ENCODE measurements around the gene FBXL16. TPM values are rescaled to one million over a fixed set of nuclear protein-coding genes. Genes with fewer than 3 reads are reported as not detected.

The FBXL16 gene
- total and polyA plus RNA-seq, 11 donors = 0.03 to 1.00 (median 0.59) TPM; not detected in 6

DNA sequence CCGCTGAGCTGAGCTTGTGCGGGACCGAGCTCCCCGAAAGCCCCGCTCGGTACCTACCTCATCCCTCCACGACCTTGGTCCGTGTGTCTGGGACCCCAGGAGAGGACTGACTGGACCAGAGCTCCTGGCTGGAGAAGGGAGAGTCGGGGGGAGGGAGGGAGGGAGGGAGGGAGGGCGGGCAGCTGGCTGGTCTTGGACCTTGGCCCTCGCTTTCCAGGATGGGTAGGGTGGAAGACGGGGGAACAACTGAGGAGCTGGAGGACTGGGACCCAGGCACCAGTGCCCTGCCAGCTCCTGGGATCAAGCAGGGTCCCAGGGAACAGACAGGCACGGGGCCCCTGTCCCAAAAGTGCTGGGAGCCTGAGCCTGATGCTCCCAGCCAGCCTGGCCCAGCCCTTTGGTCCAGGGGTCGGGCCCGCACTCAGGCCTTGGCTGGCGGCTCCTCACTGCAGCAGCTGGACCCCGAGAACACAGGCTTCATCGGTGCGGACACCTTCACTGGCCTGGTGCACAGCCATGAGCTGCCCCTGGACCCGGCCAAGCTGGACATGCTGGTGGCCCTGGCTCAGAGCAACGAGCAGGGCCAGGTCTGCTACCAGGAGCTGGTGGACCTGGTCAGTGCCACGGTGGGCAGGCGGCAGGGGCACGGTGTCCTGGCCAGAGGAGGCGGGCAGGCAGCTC lies 29.6 kb downstream of the FBXL16 start:
- Histone ChIP-seq H3K4me3 (peak overlapping the region in 10 of 12 donors; percentile 30 to 57 (median 44)), H3K4me1 (peaks cover 0 to 39% (median 17%) of the 10 kb centered on the region in 12 donors), H3K36me3 (peaks cover 0 to 32% (median 29%) of the 10 kb centered on the region in 9 donors), H3K27ac (peak overlapping the region in 3 of 12 donors; percentile 65 to 76 (median 67)), H3K27me3 (no peaks in the 10 kb centered on the region), H3K9me3 (no peaks in the 10 kb centered on the region)
- 39 to 52% (median 46%) methylated on average over 11 to 25 of the region's 25 CpGs for WGBS, 4 donors
- DNase-seq (no peak), ATAC-seq (no peak)
- TF ChIP-seq POLR2A (IDR thresholded peaks at IDR 0.05) (no peak), CTCF (IDR thresholded peaks at IDR 0.05) (no peak)
- intact Hi-C loops (cut with DNase I) = no loop called here

- no peak for ATAC-seq
These were observed 30.4 kb downstream of the FBXL16 start, which contains the start of gene RHBDL1 for GRCh38 chr16:674968-675883. RHBDL1 (plus strand) TSS chr16:675671; CDS start chr16:675791, 120 bp downstream.

GRCh38 chr16:674214-674881 lies 31.3 kb downstream of the FBXL16 start:
- ATAC-seq = peak; percentile 1 to 43 (median 14)
- peaks cover 0 to 34% (median 13%) of the 10 kb centered on the region in 12 donors for H3K4me1 ChIP-seq
- peak overlapping the region in 7 of 12 donors; percentile 33 to 76 (median 65) for H3K27ac ChIP-seq
- no peak for TF ChIP-seq CTCF (IDR thresholded peaks at IDR 0.05)
- TF ChIP-seq POLR2A (IDR thresholded peaks at IDR 0.05) = no peak
- H3K27me3 ChIP-seq = no peaks in the 10 kb centered on the region
- H3K4me3 ChIP-seq = no peak overlapping the region
- H3K36me3 ChIP-seq = peaks cover 0 to 49% (median 45%) of the 10 kb centered on the region in 9 donors
- H3K9me3 ChIP-seq = no peaks in the 10 kb centered on the region
- 60 to 68% (median 65%) methylated on average over 9 to 22 of the region's 22 CpGs for WGBS, 4 donors
- peak in 1 of 5 donors; percentile 72 for DNase-seq
- intact Hi-C loops (cut with DNase I) = no loop called here

More at GRCh38 chr16:674968-675883, 30.4 kb downstream of the FBXL16 start, which contains the start of gene RHBDL1:
- H3K27me3 ChIP-seq = no peaks in the 10 kb centered on the region
- H3K9me3 ChIP-seq = no peaks in the 10 kb centered on the region
- DNase-seq = no peak
- peak within 1 kb of the TSS in 10 of 12 donors; percentile 30 to 57 (median 44) for H3K4me3 ChIP-seq
- H3K27ac ChIP-seq = peak within 1 kb of the TSS in 8 of 12 donors; percentile 33 to 76 (median 54)
- H3K36me3 ChIP-seq = peaks cover 0 to 40% (median 36%) of the 10 kb centered on the region in 9 donors
- H3K4me1 ChIP-seq = peaks cover 0 to 32% (median 14%) of the 10 kb centered on the region in 12 donors
- TF ChIP-seq CTCF (IDR thresholded peaks at IDR 0.05) = no peak
- no peak for TF ChIP-seq POLR2A (IDR thresholded peaks at IDR 0.05)
- 5 to 11% (median 6%) methylated on average over 12 to 73 of the region's 73 CpGs for WGBS, 4 donors
- intact Hi-C loops (cut with DNase I) = no loop called here
